ENCODE measurements around the gene CRELD2.

DNA sequence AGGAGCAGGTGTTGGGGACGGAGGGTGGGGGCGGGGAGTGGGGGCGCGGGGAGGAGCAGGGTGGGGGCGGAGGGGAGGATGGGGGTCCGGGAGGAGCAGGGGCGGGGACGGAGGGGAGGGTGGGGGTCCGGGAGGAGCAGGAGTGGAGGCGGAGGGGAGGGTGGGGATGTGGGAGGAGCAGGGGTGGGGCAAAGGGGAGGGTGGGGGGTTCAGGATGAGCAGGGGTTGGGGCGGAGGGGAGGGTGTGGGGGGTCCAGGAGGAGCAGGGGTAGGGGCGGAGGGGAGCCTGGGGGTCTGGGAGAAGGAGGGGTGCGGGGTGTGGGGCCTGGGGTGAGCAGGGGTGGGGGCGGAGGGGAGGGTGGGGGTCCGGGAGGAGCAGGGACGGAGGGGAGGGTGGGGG is 17.1 kb downstream of the CRELD2 start:
- TF ChIP-seq ZBTB1 (tag by site-specific recombination; IDR thresholded peaks at IDR 0.05) (no peak), MEIS1 (CRISPR knock-in tag; IDR thresholded peaks at IDR 0.05; ENCODE audit: borderline replicate concordance) (no peak), ZNF24 (tag by site-specific recombination; IDR thresholded peaks at IDR 0.05) (no peak), TCF7L2 (IDR thresholded peaks at IDR 0.05; ENCODE audit: borderline replicate concordance, low read depth, low read length) (no peak)
- TF ChIP-seq, protein P1, sequence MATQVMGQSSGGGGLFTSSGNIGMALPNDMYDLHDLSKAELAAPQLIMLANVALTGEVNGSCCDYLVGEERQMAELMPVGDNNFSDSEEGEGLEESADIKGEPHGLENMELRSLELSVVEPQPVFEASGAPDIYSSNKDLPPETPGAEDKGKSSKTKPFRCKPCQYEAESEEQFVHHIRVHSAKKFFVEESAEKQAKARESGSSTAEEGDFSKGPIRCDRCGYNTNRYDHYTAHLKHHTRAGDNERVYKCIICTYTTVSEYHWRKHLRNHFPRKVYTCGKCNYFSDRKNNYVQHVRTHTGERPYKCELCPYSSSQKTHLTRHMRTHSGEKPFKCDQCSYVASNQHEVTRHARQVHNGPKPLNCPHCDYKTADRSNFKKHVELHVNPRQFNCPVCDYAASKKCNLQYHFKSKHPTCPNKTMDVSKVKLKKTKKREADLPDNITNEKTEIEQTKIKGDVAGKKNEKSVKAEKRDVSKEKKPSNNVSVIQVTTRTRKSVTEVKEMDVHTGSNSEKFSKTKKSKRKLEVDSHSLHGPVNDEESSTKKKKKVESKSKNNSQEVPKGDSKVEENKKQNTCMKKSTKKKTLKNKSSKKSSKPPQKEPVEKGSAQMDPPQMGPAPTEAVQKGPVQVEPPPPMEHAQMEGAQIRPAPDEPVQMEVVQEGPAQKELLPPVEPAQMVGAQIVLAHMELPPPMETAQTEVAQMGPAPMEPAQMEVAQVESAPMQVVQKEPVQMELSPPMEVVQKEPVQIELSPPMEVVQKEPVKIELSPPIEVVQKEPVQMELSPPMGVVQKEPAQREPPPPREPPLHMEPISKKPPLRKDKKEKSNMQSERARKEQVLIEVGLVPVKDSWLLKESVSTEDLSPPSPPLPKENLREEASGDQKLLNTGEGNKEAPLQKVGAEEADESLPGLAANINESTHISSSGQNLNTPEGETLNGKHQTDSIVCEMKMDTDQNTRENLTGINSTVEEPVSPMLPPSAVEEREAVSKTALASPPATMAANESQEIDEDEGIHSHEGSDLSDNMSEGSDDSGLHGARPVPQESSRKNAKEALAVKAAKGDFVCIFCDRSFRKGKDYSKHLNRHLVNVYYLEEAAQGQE (tag by site-specific recombination; IDR thresholded peaks at IDR 0.05), result no peak
- TF ChIP-seq, protein P2, sequence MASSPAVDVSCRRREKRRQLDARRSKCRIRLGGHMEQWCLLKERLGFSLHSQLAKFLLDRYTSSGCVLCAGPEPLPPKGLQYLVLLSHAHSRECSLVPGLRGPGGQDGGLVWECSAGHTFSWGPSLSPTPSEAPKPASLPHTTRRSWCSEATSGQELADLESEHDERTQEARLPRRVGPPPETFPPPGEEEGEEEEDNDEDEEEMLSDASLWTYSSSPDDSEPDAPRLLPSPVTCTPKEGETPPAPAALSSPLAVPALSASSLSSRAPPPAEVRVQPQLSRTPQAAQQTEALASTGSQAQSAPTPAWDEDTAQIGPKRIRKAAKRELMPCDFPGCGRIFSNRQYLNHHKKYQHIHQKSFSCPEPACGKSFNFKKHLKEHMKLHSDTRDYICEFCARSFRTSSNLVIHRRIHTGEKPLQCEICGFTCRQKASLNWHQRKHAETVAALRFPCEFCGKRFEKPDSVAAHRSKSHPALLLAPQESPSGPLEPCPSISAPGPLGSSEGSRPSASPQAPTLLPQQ (tag by site-specific recombination; IDR thresholded peaks at IDR 0.05), result no peak
- TF ChIP-seq, protein P3, sequence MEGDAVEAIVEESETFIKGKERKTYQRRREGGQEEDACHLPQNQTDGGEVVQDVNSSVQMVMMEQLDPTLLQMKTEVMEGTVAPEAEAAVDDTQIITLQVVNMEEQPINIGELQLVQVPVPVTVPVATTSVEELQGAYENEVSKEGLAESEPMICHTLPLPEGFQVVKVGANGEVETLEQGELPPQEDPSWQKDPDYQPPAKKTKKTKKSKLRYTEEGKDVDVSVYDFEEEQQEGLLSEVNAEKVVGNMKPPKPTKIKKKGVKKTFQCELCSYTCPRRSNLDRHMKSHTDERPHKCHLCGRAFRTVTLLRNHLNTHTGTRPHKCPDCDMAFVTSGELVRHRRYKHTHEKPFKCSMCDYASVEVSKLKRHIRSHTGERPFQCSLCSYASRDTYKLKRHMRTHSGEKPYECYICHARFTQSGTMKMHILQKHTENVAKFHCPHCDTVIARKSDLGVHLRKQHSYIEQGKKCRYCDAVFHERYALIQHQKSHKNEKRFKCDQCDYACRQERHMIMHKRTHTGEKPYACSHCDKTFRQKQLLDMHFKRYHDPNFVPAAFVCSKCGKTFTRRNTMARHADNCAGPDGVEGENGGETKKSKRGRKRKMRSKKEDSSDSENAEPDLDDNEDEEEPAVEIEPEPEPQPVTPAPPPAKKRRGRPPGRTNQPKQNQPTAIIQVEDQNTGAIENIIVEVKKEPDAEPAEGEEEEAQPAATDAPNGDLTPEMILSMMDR (tag by site-specific recombination; IDR thresholded peaks at IDR 0.05), result no peak

Data from HEK293 (cell line).